HG02884 (cell line): ENCODE measurements around the gene TNFSF4.
A peak's percentile ranks its signal among the peaks of the same experiment; 100 is the strongest.

Experiments used
- ATAC-seq: cut with Tn5 transposase; IDR thresholded peaks from one replicate; pipeline ENCODE4 v1.9.1; 2021; ENCODE audit warnings: mild to moderate bottlenecking, moderate library complexity; ENCODE audit not compliant: unreplicated experiment

Gene TNFSF4

GRCh38 chr1:173212952-173213491 is 5.9 kb upstream of the TNFSF4 start:
- ATAC-seq: peak; percentile 80

- ATAC-seq: no peak
Observed at GRCh38 chr1:173210716-173211231, 3.6 kb upstream of the TNFSF4 start.

GRCh38 chr1:173210283-173210682 is 3.2 kb upstream of the TNFSF4 start:
- no peak for ATAC-seq

DNA sequence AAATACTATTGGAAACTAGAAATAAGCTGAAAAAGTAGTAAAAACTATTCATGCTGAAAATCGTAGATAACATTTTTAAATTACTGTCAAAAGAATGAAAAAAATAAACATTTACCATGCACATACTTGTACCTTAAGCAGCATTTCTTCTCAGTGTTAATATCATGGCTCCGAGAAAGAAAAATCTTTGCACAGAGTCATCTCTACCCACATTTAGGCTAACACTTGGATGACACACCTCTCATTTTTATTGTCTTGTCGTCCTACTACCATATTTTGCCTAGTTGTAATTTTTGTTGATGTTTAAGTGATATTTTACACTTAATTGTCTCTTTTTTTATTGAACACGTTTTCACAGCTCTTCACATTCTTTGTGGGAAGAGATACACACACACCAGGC is 1.7 kb upstream of the TNFSF4 start:
- no peak for ATAC-seq

DNA sequence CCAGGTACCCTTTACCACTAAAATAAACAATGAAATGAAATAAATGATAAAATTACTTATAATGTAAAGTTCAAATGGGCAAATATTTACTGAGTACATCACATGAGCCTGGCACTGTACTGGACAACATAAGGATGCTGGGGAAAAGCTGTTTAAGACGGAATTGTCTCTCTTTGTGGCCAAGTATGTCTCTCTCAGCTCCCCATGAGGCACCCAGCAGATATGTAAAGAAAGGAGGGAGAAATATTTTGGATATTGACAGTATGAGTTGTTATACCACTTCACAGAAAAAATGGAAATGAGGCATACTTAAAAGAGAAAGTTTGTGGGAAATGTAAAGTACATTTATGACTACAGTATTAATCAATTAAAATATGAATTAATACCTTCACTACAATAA is 1.0 kb upstream of the TNFSF4 start:
- ATAC-seq: no peak

DNA sequence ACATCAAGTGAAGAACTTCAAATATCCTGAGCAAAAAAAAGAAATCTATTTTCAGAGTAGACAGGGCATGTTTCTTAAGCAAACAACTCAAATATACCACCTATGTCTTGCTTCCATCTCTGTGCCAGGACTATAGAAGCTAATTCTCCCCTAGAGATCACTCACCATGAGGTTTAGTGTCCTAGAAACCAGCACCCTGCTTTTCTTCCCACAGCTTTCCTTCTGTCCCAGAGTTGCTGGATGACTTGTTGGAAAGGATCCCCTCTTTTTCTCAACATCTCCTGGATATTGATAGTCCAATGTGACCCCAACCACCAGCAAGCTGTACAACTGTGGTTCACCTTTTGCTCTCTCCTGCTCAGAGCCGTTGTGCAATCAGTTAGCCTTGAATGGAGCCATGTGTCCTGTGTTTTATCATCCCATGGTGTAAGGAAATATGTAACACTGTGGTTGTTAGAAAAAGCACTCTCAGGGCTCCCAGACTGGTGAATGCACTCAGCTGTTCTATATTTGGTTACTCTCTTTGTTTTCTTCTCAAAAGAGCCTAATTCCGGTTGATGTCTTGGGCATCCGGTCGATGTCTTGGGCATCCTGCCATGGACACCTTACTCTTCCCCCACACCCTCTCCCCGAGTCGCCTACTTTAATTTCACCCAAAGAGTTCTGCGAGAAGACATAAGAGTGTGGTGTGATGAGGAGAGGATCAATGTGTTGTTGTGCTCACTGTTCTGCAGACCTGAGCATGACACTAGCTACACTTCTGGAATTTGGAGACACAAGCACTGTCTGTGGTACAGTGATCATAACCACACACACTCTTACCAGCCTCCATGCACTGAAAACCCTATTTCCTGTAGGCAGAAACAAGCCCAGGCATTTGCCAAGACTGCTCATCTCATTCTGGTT is 1.7 kb downstream of the TNFSF4 start:
- peak; percentile 43 for ATAC-seq

- ATAC-seq: no peak
Observed at GRCh38 chr1:173204693-173205092, 2.4 kb downstream of the TNFSF4 start.

DNA sequence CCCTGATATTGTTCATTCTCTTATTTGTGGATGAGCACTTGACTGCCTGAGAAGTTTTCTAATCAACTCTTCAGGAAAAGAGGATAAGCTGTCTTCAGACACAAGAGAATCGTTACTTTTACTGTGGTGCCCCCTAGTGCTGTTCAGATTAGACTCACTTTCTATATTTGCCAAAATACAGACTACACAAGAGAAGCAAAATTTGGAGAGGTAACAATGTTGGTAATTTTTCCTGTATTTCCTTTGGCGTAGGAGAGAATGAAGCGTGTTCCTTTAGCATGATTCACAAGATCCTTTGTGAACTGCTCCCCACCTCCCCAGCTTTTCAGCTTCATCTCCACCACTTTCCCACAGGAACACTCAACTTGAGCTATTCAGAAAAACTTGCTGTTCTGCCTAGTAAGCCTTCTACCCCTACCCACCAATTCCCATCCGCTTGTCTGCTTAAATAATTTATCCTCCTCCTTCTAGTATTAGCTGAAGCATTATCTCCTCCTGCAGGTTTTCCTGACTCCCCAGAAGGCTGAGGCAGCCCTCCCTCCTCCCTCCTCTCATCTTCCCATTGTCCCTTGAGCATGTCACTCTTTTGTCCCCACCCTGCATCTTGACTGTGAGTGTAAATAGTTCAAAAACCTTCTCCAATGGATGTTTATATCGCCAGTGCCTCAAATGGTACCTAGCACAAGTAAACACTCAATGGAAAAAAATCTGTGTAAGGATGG is 4.5 kb downstream of the TNFSF4 start:
- no peak for ATAC-seq

- no peak for ATAC-seq
Observed at GRCh38 chr1:173201969-173202368, 5.2 kb downstream of the TNFSF4 start.

DNA sequence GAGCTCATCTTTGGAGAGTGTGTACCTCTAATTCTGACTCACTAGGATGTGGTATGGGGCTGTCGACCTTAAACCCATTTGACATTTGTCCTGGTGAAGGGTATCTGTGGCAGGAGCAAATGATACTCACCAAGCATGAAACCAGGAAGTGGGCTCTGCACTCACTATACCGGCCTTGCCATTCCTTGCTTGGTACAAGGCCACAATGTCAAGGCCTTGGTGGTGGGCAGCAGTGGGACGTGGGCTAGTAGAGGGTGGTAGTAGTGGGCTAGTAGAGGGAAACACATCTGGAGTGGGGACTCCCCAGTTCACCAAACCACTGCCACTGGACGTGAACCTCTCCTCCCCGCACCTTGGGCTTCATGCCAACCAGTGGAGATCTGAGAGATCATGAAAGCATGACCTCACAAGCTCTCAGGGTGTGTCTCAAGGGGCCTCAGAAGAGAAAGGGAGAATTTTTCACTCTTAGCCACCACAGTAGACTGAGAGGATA is 11.5 kb downstream of the TNFSF4 start:
- ATAC-seq: peak; percentile 82

GRCh38 chr1:173193639-173194038 is 13.5 kb downstream of the TNFSF4 start:
- ATAC-seq: no peak

DNA sequence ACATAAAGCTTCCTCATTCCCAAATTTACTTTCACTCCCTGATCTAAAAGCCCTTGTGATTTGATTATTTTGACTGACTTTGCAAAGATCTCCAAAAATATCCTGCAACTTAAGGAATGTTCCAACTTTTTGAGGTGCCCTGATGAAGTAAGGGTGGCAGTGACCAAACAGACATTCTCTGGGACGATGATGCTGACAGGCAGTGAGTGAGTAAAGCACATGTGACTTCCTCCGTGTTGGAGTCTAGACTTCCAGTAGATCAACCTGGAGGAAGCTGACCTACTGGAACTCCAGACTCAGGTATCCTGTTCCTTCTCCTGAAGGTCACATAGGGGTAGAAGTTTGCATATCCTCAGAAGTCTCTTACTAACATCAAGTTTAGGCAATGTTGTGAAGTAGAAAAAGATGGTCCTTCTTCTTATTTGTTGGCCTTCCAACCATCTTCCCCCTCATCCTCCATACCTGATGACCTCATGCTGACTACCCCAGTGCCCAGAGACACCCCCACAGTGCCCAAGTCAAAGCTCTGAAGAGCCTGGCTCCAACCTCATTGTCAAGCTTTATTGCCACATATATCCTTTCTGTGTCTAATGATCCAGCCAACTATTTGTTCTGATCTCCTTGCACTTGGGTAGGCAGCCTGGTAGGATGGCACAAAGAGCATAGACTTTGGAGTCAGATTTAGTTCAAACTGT is 16.0 kb downstream of the TNFSF4 start:
- ATAC-seq: no peak

GRCh38 chr1:173190101-173190936 is 16.8 kb downstream of the TNFSF4 start:
- no peak for ATAC-seq

DNA sequence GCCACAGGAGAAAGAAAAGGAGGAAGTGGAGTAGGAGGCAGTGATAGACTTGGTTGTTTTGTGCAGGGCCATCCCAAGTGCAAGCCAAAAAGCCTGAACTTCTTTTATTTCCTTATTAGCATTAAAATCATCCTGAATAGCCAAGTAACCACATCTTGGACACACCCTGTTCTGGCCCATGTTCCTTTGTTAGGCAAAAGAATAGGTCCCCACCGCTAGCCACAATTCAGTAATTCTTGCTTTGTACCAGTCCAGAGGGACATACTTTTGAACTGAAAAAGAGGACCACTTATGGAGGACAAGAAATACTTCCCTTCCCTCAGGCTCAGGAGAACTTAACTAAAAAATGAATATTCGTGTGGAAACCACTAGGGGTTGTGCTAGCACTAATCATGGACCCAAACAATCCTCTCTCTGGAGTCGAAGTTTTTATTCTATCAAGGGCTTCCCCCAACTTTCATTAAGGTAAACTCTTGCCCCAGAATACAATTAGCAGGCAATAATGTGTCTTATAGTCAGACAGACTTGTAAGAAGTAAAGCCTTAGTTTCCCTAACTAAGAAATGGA is 19.4 kb downstream of the TNFSF4 start:
- no peak for ATAC-seq

GRCh38 chr1:173181791-173182190 is 25.3 kb downstream of the TNFSF4 start:
- no peak for ATAC-seq

- no peak for ATAC-seq
Observed at GRCh38 chr1:173176246-173176645, 30.9 kb downstream of the TNFSF4 start.

DNA sequence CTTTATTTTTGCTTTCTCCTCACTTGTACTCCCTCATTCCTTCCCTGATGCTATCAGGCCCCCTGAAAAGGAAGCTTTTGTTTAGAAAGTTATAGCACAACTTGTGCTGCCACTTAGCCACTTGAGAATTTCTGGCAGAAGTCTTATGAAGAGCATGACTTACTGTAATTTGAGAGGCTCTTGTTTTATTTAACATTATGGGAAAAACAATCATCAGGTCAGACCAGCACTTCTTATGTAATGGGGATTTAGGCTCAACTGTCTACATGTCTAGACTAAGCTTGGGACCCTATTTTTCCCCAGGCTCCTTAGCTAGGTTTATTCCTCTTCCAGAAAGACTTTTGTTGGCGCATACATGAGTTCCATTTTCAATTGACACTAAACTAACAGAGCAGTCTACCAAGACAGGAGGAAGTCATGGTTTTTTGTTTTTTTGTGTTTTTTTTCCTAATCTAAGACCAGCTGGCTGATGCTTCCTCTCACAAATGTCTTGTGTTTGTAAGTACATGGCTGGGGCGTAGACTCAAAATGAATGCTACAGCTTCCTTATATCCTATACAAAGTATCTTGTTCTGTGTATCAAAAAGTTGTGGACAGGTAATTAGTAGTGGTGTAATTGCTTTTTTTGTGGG is 31.5 kb downstream of the TNFSF4 start:
- no peak for ATAC-seq

- no peak for ATAC-seq
Observed at GRCh38 chr1:173173388-173173787, 33.7 kb downstream of the TNFSF4 start.

- ATAC-seq: no peak
Observed at GRCh38 chr1:173171152-173171551, 36.0 kb downstream of the TNFSF4 start.
